Measurements from ENCODE around the gene PTOV1.
A peak's percentile ranks its signal among the peaks of the same experiment; 100 is the strongest.

Gene PTOV1

DNA sequence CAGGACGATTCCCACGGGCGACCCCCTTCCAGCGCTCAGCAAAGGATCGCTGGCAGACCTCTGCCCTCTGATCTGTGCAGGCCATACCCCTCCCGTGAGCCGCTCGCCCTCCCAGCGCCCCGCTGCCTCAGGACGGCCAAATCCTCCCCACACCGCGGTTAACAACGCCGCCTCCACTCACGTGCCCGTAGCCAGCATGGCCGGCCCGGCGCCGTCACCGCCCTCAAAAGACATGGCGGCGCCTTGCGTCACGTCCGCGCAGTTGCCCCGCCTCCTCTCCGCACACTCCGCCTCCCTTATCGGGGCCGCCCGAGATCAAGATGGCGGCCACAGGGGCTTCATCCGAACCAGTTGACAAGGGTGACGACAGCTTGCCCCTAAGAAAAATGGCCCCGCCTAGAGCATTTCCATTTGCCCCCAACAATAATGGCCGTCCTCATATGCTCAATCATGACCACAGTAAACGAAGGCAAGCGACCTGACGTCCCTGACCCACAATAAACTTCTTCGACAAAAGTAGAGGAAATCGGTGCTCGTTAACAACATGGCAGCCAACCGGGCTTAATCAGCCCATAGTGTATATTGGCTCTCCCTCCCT lies 25.6 kb downstream of the PTOV1 start:
- TF ChIP-seq, protein P1, sequence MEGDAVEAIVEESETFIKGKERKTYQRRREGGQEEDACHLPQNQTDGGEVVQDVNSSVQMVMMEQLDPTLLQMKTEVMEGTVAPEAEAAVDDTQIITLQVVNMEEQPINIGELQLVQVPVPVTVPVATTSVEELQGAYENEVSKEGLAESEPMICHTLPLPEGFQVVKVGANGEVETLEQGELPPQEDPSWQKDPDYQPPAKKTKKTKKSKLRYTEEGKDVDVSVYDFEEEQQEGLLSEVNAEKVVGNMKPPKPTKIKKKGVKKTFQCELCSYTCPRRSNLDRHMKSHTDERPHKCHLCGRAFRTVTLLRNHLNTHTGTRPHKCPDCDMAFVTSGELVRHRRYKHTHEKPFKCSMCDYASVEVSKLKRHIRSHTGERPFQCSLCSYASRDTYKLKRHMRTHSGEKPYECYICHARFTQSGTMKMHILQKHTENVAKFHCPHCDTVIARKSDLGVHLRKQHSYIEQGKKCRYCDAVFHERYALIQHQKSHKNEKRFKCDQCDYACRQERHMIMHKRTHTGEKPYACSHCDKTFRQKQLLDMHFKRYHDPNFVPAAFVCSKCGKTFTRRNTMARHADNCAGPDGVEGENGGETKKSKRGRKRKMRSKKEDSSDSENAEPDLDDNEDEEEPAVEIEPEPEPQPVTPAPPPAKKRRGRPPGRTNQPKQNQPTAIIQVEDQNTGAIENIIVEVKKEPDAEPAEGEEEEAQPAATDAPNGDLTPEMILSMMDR (IDR thresholded peaks at IDR 0.05; ENCODE audit: extremely low read depth, missing control alignments) = no peak

DNA sequence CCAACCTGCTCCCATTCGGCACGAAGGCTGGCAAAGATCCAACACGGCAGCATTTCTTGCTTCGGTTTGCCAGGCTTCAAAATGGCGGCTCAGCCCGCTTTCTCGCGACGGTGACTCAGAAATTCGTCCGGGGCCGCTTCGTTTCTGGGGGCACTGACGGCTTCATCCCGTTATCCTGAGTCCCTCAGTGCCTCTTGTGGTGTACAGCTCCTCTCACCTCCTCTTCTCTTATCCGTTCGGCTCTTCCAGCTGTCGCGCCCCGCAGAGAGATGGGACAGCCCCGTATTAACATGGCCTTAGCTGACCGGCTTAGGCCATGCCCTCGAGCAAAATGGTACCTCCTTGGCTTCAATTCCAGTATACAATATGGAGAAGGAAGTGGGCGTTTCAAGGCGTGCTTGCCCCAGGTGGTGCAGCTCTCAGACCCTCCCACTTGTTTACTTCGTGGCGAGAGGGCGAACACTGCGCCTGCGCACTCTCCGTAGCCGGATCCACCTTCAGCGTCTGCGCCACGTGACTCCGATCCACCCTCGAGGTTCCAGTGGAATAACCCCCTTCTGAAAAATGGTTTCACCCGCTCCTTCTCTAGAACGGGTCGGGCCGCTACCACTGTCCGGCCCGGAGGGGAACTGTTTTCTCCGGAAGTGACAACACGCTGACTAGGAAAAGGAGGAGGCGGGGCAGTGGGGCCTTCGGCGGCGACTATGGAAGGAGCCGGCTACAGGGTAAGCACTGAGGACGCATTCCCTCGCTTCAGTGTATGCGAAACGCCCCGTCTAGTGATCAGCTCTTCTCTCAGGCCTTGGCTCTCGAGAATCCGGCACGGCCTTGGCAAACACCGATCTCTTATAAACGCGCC lies 26.3 kb downstream of the PTOV1 start, which contains the start of the genes AKT1S1 and TBC1D17:
AKT1S1 (minus strand) TSS at position 336 of the 859 bp plus-strand sequence. CDS start 4,060 bp downstream, outside the sequence.
TBC1D17 (plus strand) TSS at position 683 of the 859 bp plus-strand sequence; CDS start at position 705, 22 bp downstream.
- TF ChIP-seq, protein P1 (IDR thresholded peaks at IDR 0.05; ENCODE audit: extremely low read depth, missing control alignments) = no peak
- peak; percentile 95 for DNase-seq (ENCODE audit: low spot score)

More for the DNA sequence above, 25.6 kb downstream of the PTOV1 start:
- DNase-seq (ENCODE audit: low spot score) = peak; percentile 89

DNA sequence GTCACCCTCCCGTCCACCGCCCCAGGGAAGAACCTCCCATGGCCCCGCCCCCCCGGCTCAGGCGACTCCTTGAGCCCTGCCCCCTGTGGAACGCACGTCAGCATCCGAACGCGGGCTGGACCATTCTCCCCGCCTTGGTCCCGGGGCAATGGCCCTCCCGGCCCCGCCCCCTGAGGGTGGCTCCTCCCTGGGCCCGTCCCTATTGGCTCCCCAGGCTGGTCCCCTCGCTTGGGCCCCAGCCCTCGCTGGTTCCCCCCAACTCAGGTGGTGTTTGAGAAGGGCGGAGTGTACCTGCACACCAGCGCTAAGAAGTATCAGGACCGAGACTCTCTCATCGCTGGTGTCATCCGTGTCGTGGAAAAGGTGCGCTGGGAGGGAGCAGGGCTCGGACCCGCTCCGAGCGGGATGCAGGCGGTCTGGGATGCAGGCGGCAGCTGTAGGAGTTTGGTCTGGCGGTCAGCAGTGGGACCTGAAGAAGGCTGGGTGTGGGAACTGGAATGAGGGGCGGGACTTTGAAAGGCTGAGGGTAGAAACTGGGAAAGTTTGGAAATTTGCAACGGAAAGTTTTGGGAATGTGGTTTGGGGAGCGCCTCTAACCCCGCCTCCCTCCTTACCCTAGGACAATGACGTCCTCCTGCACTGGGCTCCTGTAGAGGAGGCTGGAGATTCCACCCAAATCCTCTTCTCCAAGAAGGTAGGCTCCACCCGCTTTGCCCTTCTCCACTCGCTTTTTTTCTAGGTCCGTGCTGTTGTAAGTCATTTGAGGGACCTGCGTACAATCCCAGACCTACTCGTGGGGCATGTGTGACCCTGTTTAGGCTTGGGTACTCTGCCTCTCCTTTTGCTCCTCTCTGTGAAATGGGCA lies 27.2 kb downstream of the PTOV1 start:
- TF ChIP-seq, protein P1 (IDR thresholded peaks at IDR 0.05; ENCODE audit: extremely low read depth, missing control alignments) = no peak
- peak; percentile 97 for DNase-seq (ENCODE audit: low spot score)

DNA sequence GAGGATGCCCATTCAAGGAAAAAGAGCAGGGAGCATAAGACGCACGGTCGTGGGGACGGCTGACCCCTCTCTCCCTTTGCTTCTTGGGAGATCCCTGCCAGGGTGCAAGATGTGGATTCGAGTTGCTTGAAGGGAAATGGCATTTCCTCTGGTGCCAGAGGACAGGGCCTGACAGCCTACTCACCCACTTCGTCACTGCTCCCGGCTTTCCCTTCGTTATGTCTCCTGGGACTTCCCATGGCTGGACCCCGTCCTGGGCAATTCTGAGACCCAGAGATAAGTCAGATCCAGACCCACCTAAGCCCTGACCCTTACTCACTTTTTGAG lies 27.7 kb downstream of the PTOV1 start:
- DNase-seq (ENCODE audit: low spot score) = no peak
- TF ChIP-seq, protein P1 (IDR thresholded peaks at IDR 0.05; ENCODE audit: extremely low read depth, missing control alignments) = no peak

DNA sequence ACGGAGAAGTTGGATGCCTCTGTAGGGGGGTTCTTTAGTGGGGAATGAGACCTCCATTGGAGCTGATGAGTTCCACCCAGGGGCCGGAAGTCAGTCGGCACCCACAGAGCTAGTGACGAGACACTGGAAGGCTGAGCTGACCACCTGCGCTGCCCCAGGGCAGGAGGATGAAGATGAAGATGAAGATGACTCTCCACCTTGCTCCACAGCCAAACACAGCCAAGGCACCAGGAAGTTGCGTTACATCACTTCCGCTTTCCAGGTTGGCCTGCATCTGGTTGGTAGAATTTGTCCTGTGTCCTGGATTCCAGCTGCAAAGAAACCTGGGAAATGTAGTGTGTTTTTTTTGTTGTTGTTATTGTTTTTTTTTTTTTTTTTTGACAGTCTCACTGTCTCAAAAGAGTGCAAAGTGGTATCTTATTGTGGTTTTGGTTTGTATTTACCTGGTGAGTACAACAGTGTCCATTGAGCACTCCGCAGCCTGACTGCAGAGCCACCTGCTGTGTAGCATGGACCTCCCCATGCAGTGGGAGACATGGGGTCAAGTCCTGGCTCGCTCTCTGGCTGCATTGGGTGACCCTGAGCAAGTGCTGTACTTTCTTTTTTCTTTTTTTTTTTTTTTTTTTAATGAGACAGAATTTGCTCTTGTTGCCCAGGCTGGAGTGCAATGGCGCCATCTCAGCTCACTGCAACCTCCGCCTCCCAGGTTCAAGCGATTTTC lies 28.4 kb downstream of the PTOV1 start:
- DNase-seq (ENCODE audit: low spot score) = no peak

DNA sequence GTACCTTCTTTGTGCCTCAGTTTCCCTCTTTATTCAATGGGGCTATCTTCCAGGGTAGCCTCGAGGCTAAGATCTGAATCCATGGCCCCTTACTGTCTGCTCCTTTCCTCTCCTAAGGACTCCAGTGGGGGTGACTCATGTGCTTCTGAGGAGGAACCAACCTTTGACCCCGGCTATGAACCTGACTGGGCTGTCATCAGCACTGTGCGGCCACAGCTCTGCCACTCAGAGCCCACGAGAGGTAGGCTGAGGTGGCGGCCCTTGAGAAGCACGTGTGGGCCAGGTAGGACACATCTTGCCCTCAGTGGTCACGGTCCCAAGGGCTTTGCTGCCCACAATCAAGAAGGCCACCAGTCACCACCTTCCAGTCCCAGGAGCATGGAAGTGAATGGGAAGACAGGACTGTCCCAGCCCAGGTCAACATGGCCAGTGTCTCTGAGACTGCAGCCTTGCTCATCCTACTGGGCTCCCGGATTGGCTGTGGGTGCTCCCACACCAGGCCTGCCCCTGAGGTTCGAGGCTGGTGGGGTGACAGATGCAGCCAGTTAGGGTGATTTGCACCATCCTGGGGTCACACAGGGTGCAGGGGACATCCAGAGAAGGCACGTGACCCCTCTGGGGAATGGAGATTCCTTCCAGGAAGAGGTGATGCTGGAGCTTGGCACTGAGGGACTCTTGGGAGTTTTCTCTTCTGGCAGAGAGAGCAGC lies 29.4 kb downstream of the PTOV1 start:
- TF ChIP-seq, protein P1 (IDR thresholded peaks at IDR 0.05; ENCODE audit: extremely low read depth, missing control alignments) = no peak
- no peak for DNase-seq (ENCODE audit: low spot score)

More for the DNA sequence above, 28.4 kb downstream of the PTOV1 start:
- TF ChIP-seq, protein P1 (IDR thresholded peaks at IDR 0.05; ENCODE audit: extremely low read depth, missing control alignments) = no peak

Data from GM20000 (cell line).